Activated CD8-positive, alpha-beta T cell treated with anti-CD3 and anti-CD28 coated beads, Interleukin-2, amount 10 ng/mL, durations not matched to agents 7 days and 5 days (primary cell): ENCODE measurements around the gene DNAJC17. TPM values are rescaled to one million over a fixed set of nuclear protein-coding genes. Genes with fewer than 3 reads are reported as not detected.
A peak's percentile ranks its signal among the peaks of the same experiment; 100 is the strongest.

Experiments used
- ATAC-seq: fragments of 150-1000 bp; cut with Tn5 transposase; one replicate; pipeline ENCODE4 v1.10.0; 2021; ENCODE audit warnings: moderate library complexity
- CTCF ChIA-PET: fragments of 350-600 bp; sonication (Branson Sonifier 250); formaldehyde crosslinking; loops from one replicate; lab custom pipeline; 2021; ENCODE audit warnings: antibody characterized with exemption; lab: Charles Lee
- POLR2A ChIA-PET: fragments of 350-600 bp; sonication (Branson Sonifier 250); formaldehyde crosslinking; loops from one replicate; lab custom pipeline; 2021; ENCODE audit warnings: antibody characterized with exemption; lab: Charles Lee
- DNase-seq: peaks from one replicate; pipeline ENCODE4 v3.0.0-alpha.2; 2020
- H3K27ac Mint-ChIP-seq: one replicate; pipeline ENCODE4 v1.8.0; 2021; ENCODE audit warnings: mild to moderate bottlenecking, mixed read lengths
- H3K27me3 Mint-ChIP-seq: one replicate; pipeline ENCODE4 v1.8.0; 2021; ENCODE audit warnings: low read depth, mixed read lengths
- H3K36me3 Mint-ChIP-seq: one replicate; pipeline ENCODE4 v1.8.0; 2021; ENCODE audit warnings: low read depth, mixed read lengths
- H3K4me1 Mint-ChIP-seq: one replicate; pipeline ENCODE4 v1.8.0; 2021; ENCODE audit warnings: low read depth, mixed read lengths
- H3K4me3 Mint-ChIP-seq: one replicate; pipeline ENCODE4 v1.8.0; 2021; ENCODE audit warnings: mild to moderate bottlenecking, mixed read lengths
- H3K9me3 Mint-ChIP-seq: one replicate; pipeline ENCODE4 v1.8.0; 2022; ENCODE audit warnings: mixed read lengths; ENCODE audit not compliant: insufficient read depth
- total RNA-seq, 2 experiments: library from RNA; stranded (reverse); gene quantifications; one replicate each; pipeline ENCODE4 v1.2.3, GENCODE V29; 2021

The DNAJC17 gene, protein sequence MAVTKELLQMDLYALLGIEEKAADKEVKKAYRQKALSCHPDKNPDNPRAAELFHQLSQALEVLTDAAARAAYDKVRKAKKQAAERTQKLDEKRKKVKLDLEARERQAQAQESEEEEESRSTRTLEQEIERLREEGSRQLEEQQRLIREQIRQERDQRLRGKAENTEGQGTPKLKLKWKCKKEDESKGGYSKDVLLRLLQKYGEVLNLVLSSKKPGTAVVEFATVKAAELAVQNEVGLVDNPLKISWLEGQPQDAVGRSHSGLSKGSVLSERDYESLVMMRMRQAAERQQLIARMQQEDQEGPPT
- 10 to 100 TPM; 42.9 to 47.2 TPM for total RNA-seq

DNA sequence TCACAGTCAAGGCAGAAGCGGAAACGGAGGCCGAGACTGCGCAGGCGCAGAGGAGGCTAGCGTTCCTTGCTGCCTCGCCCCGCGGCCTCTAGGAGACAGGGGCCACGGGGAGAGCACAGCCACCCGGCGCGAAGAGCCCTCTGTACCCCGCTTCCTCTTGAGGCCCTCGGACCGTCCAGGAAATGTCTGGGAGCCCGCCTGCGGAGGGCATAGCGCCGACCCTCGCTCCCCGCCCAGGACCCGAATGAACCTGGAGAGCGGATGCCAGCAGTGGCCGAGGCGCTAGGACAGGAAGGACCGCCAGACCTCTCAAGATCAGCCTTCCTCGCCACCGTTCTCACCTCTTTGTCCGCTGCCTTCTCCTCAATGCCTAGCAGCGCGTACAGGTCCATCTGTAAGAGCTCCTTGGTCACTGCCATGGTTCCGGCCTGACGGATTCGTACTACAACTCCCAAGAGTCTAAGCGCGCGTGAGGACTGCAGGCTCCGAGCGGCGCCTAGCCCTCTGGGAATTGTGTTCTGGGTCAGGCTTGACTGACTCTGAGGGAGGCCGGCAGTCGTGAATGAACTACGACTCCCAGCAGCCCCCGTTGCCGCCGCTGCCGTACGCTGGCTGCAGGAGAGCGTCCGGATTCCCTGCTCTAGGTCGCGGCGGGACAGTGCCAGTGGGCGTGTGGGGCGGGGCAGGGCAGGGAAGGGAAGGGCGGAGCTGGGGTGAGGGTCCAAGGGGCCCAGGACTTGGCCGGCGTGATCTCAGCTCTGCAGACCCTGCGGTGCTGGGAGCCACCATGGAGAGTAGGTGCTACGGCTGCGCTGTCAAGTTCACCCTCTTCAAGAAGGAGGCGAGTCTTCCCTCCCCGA, at the start of gene DNAJC17, which contains the start of gene ZFYVE19:
DNAJC17 (minus strand) TSS at position 446 of the 860 bp plus-strand sequence; CDS start at position 419, 27 bp downstream.
ZFYVE19 (plus strand) TSS at position 62 of the 860 bp plus-strand sequence; CDS start at position 563, 501 bp downstream.
- ChIA-PET POLR2A (interaction anchor here (0.6 to 3.0 kb wide), 6 partner anchors 11 to 216 kb away, joined by 3 to 12 read pairs (median 4); partner anchors contain the start of genes GCHFR and RAD51), CTCF (interaction anchor here (0.7 to 2.9 kb wide), 5 partner anchors 21 to 123 kb away, joined by 3 to 15 read pairs (median 7); partner anchors contain the start of gene VPS18)
- Mint-ChIP-seq H3K27ac (peak within 1 kb of the TSS; percentile 99), H3K27me3 (no peaks in the 10 kb centered on the region), H3K9me3 (no peaks in the 10 kb centered on the region), H3K4me3 (peak within 1 kb of the TSS; percentile 94), H3K36me3 (peaks cover 18% of the 10 kb centered on the region), H3K4me1 (peaks cover 20% of the 10 kb centered on the region)
- ATAC-seq (peak; percentile 98), DNase-seq (peak; percentile 97)

DNA sequence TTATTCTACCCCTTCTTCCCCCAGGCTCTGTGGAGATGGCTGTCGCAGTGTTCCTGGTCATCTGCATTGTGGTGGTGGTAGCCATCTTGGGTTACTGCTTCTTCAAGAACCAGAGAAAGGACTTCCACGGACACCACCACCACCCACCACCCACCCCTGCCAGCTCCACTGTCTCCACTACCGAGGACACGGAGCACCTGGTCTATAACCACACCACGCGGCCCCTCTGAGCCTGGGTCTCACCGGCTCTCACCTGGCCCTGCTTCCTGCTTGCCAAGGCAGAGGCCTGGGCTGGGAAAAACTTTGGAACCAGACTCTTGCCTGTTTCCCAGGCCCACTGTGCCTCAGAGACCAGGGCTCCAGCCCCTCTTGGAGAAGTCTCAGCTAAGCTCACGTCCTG, 49.5 kb upstream of the DNAJC17 start:
- DNase-seq (no peak), ATAC-seq (no peak)
- ChIA-PET CTCF (interaction anchor here (0.7 to 4.1 kb wide), 12 partner anchors 10 to 250 kb away, joined by 3 to 79 read pairs (median 6); partner anchors contain the start of genes DNAJC17, SPINT1 and ZFYVE19), POLR2A (interaction anchor here (1.0 to 4.0 kb wide), 4 partner anchors 13 to 72 kb away, joined by 3 to 22 read pairs (median 4); partner anchors contain the start of gene VPS18)
- Mint-ChIP-seq H3K4me1 (peaks cover 19% of the 10 kb centered on the region), H3K27ac (no peak overlapping the region), H3K9me3 (no peaks in the 10 kb centered on the region), H3K27me3 (peaks cover 3% of the 10 kb centered on the region), H3K4me3 (no peak overlapping the region), H3K36me3 (no peaks in the 10 kb centered on the region)

DNA sequence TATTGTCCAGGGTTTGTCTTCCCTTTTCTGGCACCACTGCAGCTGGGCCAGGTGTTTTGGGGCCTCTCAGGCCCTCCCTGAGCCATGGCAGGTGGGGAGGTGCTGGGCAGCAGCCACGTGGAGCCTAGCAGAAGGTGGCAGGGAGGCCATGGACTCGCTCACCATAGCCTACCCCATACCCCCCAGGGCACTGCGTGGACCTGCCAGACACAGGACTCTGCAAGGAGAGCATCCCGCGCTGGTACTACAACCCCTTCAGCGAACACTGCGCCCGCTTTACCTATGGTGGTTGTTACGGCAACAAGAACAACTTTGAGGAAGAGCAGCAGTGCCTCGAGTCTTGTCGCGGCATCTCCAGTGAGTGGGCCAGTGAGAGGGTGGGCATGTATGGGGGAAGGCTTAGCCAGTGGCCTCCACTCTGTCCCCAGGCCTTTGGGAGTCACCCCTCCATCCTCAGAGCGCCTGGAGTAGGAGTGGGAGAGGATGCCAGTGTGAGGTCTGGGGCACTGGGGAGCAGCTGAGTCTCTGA, 48.5 kb upstream of the DNAJC17 start:
- Mint-ChIP-seq H3K4me1 (peaks cover 19% of the 10 kb centered on the region), H3K27ac (no peak overlapping the region), H3K4me3 (no peak overlapping the region), H3K27me3 (peaks cover 3% of the 10 kb centered on the region), H3K36me3 (no peaks in the 10 kb centered on the region), H3K9me3 (no peaks in the 10 kb centered on the region)
- ChIA-PET POLR2A (interaction anchor here (4.0 kb wide), 1 partner anchor 39 kb away, joined by 22 read pairs; the partner anchor contains the start of gene VPS18), CTCF (interaction anchor here (2.4 to 4.1 kb wide), 2 partner anchors 9 to 178 kb away, joined by 11 to 79 read pairs; partner anchors contain the start of gene SPINT1)
- ATAC-seq = no peak
- no peak for DNase-seq

- H3K4me1 Mint-ChIP-seq = peaks cover 14% of the 10 kb centered on the region
- ATAC-seq (no peak), DNase-seq (no peak)
- no peak overlapping the region for H3K4me3 Mint-ChIP-seq
- no peaks in the 10 kb centered on the region for H3K36me3 Mint-ChIP-seq
- ChIA-PET CTCF (no interaction called here), POLR2A (interaction anchor here (0.8 kb wide), 1 partner anchor 133 kb away, joined by 4 read pairs; no protein-coding TSS in a partner anchor)
- no peaks in the 10 kb centered on the region for H3K9me3 Mint-ChIP-seq
- H3K27ac Mint-ChIP-seq = no peak overlapping the region
- H3K27me3 Mint-ChIP-seq = no peaks in the 10 kb centered on the region
These were observed 46.9 kb upstream of the DNAJC17 start for GRCh38 chr15:40854161-40854560.

DNA sequence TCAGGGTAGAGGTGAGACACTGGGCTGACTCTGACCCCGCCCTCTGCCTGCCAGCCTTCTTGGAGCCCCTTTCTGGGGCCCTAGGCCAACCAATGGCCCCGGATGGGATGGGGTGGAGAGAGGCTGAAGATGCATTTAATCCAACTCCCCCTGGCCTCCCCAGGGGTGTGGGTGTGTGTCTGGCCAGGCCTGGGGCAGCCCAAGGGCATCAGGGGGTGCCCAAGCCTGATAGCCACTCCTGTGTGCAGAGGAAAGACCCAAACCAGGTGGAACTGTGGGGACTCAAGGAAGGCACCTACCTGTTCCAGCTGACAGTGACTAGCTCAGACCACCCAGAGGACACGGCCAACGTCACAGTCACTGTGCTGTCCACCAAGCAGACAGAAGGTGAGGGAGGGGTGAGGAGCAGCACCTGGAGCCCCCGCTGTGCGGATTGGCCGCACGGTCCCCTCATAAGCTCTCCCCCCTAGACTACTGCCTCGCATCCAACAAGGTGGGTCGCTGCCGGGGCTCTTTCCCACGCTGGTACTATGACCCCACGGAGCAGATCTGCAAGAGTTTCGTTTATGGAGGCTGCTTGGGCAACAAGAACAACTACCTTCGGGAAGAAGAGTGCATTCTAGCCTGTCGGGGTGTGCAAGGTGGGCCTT, 46.1 kb upstream of the DNAJC17 start:
- H3K4me3 Mint-ChIP-seq = no peak overlapping the region

DNA sequence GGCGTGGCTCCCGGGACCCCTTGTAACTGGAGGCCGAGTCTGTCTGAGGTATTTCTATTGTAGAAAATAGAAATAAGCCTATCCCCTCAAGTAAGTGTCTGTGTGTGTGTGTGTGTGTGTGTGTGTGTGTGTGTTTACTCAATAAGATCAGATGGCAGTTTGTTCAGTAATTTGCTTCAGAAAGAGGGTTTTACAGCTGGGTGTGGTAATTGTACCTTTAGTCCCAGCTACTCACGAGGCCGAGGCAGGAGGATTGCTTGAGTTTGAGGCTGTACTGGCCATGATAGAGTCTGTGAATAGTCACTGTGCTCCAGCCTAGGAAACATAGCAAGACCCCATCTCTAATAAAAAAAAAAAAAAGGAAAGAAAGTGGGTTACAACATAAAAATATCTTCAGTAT, 45.3 kb upstream of the DNAJC17 start:
- Mint-ChIP-seq H3K27ac (no peak overlapping the region), H3K4me1 (peaks cover 5% of the 10 kb centered on the region), H3K4me3 (no peak overlapping the region), H3K36me3 (no peaks in the 10 kb centered on the region), H3K27me3 (no peaks in the 10 kb centered on the region), H3K9me3 (no peaks in the 10 kb centered on the region)
- no peak for DNase-seq
- no peak for ATAC-seq
- POLR2A ChIA-PET = interaction anchor here (0.7 kb wide), 1 partner anchor 18 kb away, joined by 3 read pairs; no protein-coding TSS in a partner anchor
- CTCF ChIA-PET = interaction anchor here (1.4 to 1.6 kb wide), 2 partner anchors 11 to 39 kb away, joined by 3 to 6 read pairs; no protein-coding TSS in a partner anchor

More for the DNA sequence above, 46.1 kb upstream of the DNAJC17 start:
- Mint-ChIP-seq H3K27me3 (no peaks in the 10 kb centered on the region), H3K4me1 (peaks cover 10% of the 10 kb centered on the region), H3K9me3 (no peaks in the 10 kb centered on the region), H3K36me3 (no peaks in the 10 kb centered on the region), H3K27ac (no peak overlapping the region)
- no peak for DNase-seq
- ATAC-seq = no peak
- POLR2A ChIA-PET = interaction anchor here (0.7 kb wide), 1 partner anchor 17 kb away, joined by 3 read pairs; no protein-coding TSS in a partner anchor
- CTCF ChIA-PET = interaction anchor here (1.4 kb wide), 1 partner anchor 39 kb away, joined by 6 read pairs; no protein-coding TSS in a partner anchor

GRCh38 chr15:40850576-40851112, 43.4 kb upstream of the DNAJC17 start:
- Mint-ChIP-seq H3K4me3 (no peak overlapping the region), H3K27me3 (peaks cover 3% of the 10 kb centered on the region), H3K27ac (no peak overlapping the region), H3K4me1 (peaks cover 19% of the 10 kb centered on the region), H3K9me3 (no peaks in the 10 kb centered on the region), H3K36me3 (no peaks in the 10 kb centered on the region)
- ChIA-PET CTCF (interaction anchor here (1.3 to 9.3 kb wide), 3 partner anchors 7 to 68 kb away, joined by 3 to 79 read pairs (median 4); no protein-coding TSS in a partner anchor), POLR2A (no interaction called here)
- DNase-seq (no peak), ATAC-seq (no peak)

DNA sequence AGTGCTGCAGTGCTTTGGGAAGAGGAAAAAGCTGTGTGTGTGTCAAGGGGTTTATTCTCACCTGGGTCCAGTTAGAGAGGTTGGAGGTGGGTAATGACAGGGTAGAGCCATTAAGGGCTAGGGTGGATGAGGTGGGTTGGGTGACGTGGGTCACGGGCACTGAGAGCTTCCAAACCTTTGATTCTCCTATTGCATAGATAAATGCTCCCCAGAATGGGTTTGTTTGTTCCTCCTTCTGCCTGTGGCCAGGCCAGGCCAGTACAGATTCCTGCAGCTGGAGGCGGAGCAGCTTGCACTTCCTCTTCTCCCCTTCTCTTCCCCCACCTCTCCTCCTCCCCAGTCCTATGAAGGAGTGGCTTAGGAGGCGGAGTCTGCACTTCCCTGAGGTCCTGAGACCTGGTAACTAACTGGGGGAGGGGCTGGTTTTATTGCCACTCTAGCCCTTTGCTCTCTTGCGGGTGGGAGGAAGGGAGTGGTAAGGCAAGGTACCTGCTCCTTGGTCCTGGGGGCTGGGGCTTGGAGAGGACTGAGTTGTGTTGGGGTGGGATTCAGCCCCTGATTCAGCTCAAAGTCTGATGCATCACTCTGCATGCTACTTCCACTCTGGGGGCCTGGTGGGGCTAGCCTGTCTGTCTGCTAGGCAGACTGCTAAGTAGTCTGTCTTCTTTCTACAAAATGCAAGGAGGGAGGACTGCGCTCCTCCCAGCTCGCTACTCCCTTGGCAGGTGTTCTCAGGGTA, 40.1 kb upstream of the DNAJC17 start:
- DNase-seq (no peak), ATAC-seq (no peak)
- peaks cover 16% of the 10 kb centered on the region for H3K27me3 Mint-ChIP-seq
- ChIA-PET POLR2A (no interaction called here), CTCF (interaction anchor here (1.4 to 9.3 kb wide), 3 partner anchors 11 to 47 kb away, joined by 7 to 79 read pairs (median 9); partner anchors contain the start of gene VPS18)
- H3K36me3 Mint-ChIP-seq = no peaks in the 10 kb centered on the region
- H3K4me1 Mint-ChIP-seq = peaks cover 28% of the 10 kb centered on the region
- no peak overlapping the region for H3K4me3 Mint-ChIP-seq
- no peaks in the 10 kb centered on the region for H3K9me3 Mint-ChIP-seq
- H3K27ac Mint-ChIP-seq = no peak overlapping the region

- no peak overlapping the region for H3K4me3 Mint-ChIP-seq
- peaks cover 20% of the 10 kb centered on the region for H3K27me3 Mint-ChIP-seq
- ATAC-seq = no peak
- H3K36me3 Mint-ChIP-seq = no peaks in the 10 kb centered on the region
- CTCF ChIA-PET = interaction anchor here (1.4 to 9.3 kb wide), 3 partner anchors 11 to 48 kb away, joined by 7 to 79 read pairs (median 9); partner anchors contain the start of gene VPS18
- POLR2A ChIA-PET = no interaction called here
- DNase-seq = no peak
- no peak overlapping the region for H3K27ac Mint-ChIP-seq
- H3K4me1 Mint-ChIP-seq = peaks cover 28% of the 10 kb centered on the region
- H3K9me3 Mint-ChIP-seq = no peaks in the 10 kb centered on the region
These were observed 39.6 kb upstream of the DNAJC17 start for GRCh38 chr15:40846841-40847222.
